ENCODE results near the gene USP25.

The USP25 gene

GRCh38 chr21:15743593-15743992 lies 13.8 kb downstream of the USP25 start:
- ChIA-PET CTCF (interaction anchor here (0.7 kb wide), 1 partner anchor 293 kb away, joined by 3 read pairs; no protein-coding TSS in a partner anchor), POLR2A (no interaction called here)
- DNase-seq (ENCODE audit: extremely low spot score): no peak
- TF ChIP-seq TARDBP (IDR thresholded peaks at IDR 0.05): no peak
- TF ChIP-seq NFRKB (IDR thresholded peaks at IDR 0.05): no peak
- no peak for TF ChIP-seq FOXK2 (IDR thresholded peaks at IDR 0.05)
- no peak for TF ChIP-seq ELF4 (IDR thresholded peaks at IDR 0.05)
- no peak for TF ChIP-seq L3MBTL2 (conservative IDR thresholded peaks at IDR 0.05)
- TF ChIP-seq SUZ12 (IDR thresholded peaks at IDR 0.05): no peak
- TF ChIP-seq HDGF (IDR thresholded peaks at IDR 0.05; ENCODE audit: borderline replicate concordance): no peak
- TF ChIP-seq LEF1 (IDR thresholded peaks at IDR 0.05; ENCODE audit: borderline replicate concordance): no peak
- TF ChIP-seq CTBP1 (IDR thresholded peaks at IDR 0.05; ENCODE audit: borderline replicate concordance): no peak
- TF ChIP-seq SP1 (IDR thresholded peaks at IDR 0.05): no peak
- no peak for TF ChIP-seq FOXM1 (IDR thresholded peaks at IDR 0.05; ENCODE audit: borderline replicate concordance)
- TF ChIP-seq FOXA1 (IDR thresholded peaks at IDR 0.05): no peak
- no peak for TF ChIP-seq ARNT (IDR thresholded peaks at IDR 0.05)
- no peak for TF ChIP-seq BHLHE40 (IDR thresholded peaks at IDR 0.05; ENCODE audit: borderline replicate concordance)

- TF ChIP-seq SP1 (IDR thresholded peaks at IDR 0.05): no peak
- CTCF ChIA-PET: no interaction called here
- POLR2A ChIA-PET: no interaction called here
- DNase-seq (ENCODE audit: extremely low spot score): no peak
Observed at GRCh38 chr21:15744926-15745325, 15.1 kb downstream of the USP25 start.

GRCh38 chr21:15748586-15748985 lies 18.8 kb downstream of the USP25 start:
- CTCF ChIA-PET: no interaction called here
- DNase-seq (ENCODE audit: extremely low spot score): no peak
- POLR2A ChIA-PET: no interaction called here
- TF ChIP-seq PKNOX1 (IDR thresholded peaks at IDR 0.05): no peak

- CTCF ChIA-PET: no interaction called here
Observed at GRCh38 chr21:15749082-15749860, 19.5 kb downstream of the USP25 start.

GRCh38 chr21:15749861-15750159 lies 20.0 kb downstream of the USP25 start:
- ChIA-PET CTCF (no interaction called here), POLR2A (no interaction called here)
- DNase-seq (ENCODE audit: extremely low spot score): no peak
- no peak for TF ChIP-seq CTBP1 (IDR thresholded peaks at IDR 0.05; ENCODE audit: borderline replicate concordance)
- TF ChIP-seq ZNF384 (IDR thresholded peaks at IDR 0.05): no peak
- no peak for TF ChIP-seq SUZ12 (IDR thresholded peaks at IDR 0.05)
- TF ChIP-seq TARDBP (IDR thresholded peaks at IDR 0.05): no peak
- no peak for TF ChIP-seq NFRKB (IDR thresholded peaks at IDR 0.05)
- no peak for TF ChIP-seq LEF1 (IDR thresholded peaks at IDR 0.05; ENCODE audit: borderline replicate concordance)
- TF ChIP-seq ELF4 (IDR thresholded peaks at IDR 0.05): no peak
- TF ChIP-seq SP1 (IDR thresholded peaks at IDR 0.05): no peak
- TF ChIP-seq FOXK2 (IDR thresholded peaks at IDR 0.05): no peak
- TF ChIP-seq ARNT (IDR thresholded peaks at IDR 0.05): no peak
- TF ChIP-seq FOXA1 (IDR thresholded peaks at IDR 0.05): no peak
- no peak for TF ChIP-seq BHLHE40 (IDR thresholded peaks at IDR 0.05; ENCODE audit: borderline replicate concordance)
- TF ChIP-seq PKNOX1 (IDR thresholded peaks at IDR 0.05): no peak
- no peak for TF ChIP-seq FOXM1 (IDR thresholded peaks at IDR 0.05; ENCODE audit: borderline replicate concordance)
- no peak for TF ChIP-seq L3MBTL2 (conservative IDR thresholded peaks at IDR 0.05)

More at GRCh38 chr21:15749082-15749860, 19.5 kb downstream of the USP25 start:
- DNase-seq (ENCODE audit: extremely low spot score): no peak
- TF ChIP-seq LEF1 (IDR thresholded peaks at IDR 0.05; ENCODE audit: borderline replicate concordance) (no peak), ARNT (IDR thresholded peaks at IDR 0.05) (no peak), CTBP1 (IDR thresholded peaks at IDR 0.05; ENCODE audit: borderline replicate concordance) (no peak), PKNOX1 (IDR thresholded peaks at IDR 0.05) (no peak), TARDBP (IDR thresholded peaks at IDR 0.05) (no peak), SUZ12 (IDR thresholded peaks at IDR 0.05) (no peak), FOXM1 (IDR thresholded peaks at IDR 0.05; ENCODE audit: borderline replicate concordance) (no peak), FOXK2 (IDR thresholded peaks at IDR 0.05) (no peak), ELF4 (IDR thresholded peaks at IDR 0.05) (no peak), SP1 (IDR thresholded peaks at IDR 0.05) (no peak), FOXA1 (IDR thresholded peaks at IDR 0.05) (no peak), NFRKB (IDR thresholded peaks at IDR 0.05) (no peak), HDGF (IDR thresholded peaks at IDR 0.05; ENCODE audit: borderline replicate concordance) (no peak), BHLHE40 (IDR thresholded peaks at IDR 0.05; ENCODE audit: borderline replicate concordance) (no peak), L3MBTL2 (conservative IDR thresholded peaks at IDR 0.05) (no peak), ZNF384 (IDR thresholded peaks at IDR 0.05) (no peak)
- POLR2A ChIA-PET: no interaction called here

- no peak for DNase-seq (ENCODE audit: extremely low spot score)
- TF ChIP-seq ARNT (IDR thresholded peaks at IDR 0.05) (no peak), L3MBTL2 (conservative IDR thresholded peaks at IDR 0.05) (no peak), FOXM1 (IDR thresholded peaks at IDR 0.05; ENCODE audit: borderline replicate concordance) (no peak), PKNOX1 (IDR thresholded peaks at IDR 0.05) (no peak), ZNF384 (IDR thresholded peaks at IDR 0.05) (no peak), HDGF (IDR thresholded peaks at IDR 0.05; ENCODE audit: borderline replicate concordance) (no peak), SP1 (IDR thresholded peaks at IDR 0.05) (no peak), NFRKB (IDR thresholded peaks at IDR 0.05) (no peak), FOXA1 (IDR thresholded peaks at IDR 0.05) (no peak)
- ChIA-PET POLR2A (no interaction called here), CTCF (no interaction called here)
Observed at GRCh38 chr21:15751037-15751436, 21.3 kb downstream of the USP25 start.

Measured in HEK293T (cell line).